ENCODE measurements around the gene TBC1D17.

DNA sequence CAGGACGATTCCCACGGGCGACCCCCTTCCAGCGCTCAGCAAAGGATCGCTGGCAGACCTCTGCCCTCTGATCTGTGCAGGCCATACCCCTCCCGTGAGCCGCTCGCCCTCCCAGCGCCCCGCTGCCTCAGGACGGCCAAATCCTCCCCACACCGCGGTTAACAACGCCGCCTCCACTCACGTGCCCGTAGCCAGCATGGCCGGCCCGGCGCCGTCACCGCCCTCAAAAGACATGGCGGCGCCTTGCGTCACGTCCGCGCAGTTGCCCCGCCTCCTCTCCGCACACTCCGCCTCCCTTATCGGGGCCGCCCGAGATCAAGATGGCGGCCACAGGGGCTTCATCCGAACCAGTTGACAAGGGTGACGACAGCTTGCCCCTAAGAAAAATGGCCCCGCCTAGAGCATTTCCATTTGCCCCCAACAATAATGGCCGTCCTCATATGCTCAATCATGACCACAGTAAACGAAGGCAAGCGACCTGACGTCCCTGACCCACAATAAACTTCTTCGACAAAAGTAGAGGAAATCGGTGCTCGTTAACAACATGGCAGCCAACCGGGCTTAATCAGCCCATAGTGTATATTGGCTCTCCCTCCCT is 981 bp upstream of the TBC1D17 start:
- TF ChIP-seq, protein P1, sequence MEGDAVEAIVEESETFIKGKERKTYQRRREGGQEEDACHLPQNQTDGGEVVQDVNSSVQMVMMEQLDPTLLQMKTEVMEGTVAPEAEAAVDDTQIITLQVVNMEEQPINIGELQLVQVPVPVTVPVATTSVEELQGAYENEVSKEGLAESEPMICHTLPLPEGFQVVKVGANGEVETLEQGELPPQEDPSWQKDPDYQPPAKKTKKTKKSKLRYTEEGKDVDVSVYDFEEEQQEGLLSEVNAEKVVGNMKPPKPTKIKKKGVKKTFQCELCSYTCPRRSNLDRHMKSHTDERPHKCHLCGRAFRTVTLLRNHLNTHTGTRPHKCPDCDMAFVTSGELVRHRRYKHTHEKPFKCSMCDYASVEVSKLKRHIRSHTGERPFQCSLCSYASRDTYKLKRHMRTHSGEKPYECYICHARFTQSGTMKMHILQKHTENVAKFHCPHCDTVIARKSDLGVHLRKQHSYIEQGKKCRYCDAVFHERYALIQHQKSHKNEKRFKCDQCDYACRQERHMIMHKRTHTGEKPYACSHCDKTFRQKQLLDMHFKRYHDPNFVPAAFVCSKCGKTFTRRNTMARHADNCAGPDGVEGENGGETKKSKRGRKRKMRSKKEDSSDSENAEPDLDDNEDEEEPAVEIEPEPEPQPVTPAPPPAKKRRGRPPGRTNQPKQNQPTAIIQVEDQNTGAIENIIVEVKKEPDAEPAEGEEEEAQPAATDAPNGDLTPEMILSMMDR (IDR thresholded peaks at IDR 0.05) = no peak
- TF ChIP-seq POLR2A (IDR thresholded peaks at IDR 0.05) = no peak

Data from breast epithelium (tissue), 3 donors.